GM18861 (cell line): ENCODE data around the gene THTPA.

ENCODE experiments used
- ATAC-seq: cut with Tn5 transposase; IDR thresholded peaks from one replicate; pipeline ENCODE4 v1.9.1; 2021; ENCODE audit not compliant: unreplicated experiment

The THTPA gene

GRCh38 chr14:23550131-23550811 is 5.8 kb upstream of the THTPA start:
- no peak for ATAC-seq

GRCh38 chr14:23550812-23551265 is 5.2 kb upstream of the THTPA start:
- ATAC-seq, result no peak

GRCh38 chr14:23551266-23552028 is 4.6 kb upstream of the THTPA start, which contains the start of gene ZFHX2:
ZFHX2 (minus strand) TSS chr14:23551765; CDS start chr14:23535325, 16,440 bp downstream.
- ATAC-seq, result peak; percentile 50

- ATAC-seq, result no peak
Measured at GRCh38 chr14:23555533-23555881, 564 bp upstream of the THTPA start.

- ATAC-seq, result no peak
Measured at GRCh38 chr14:23556700-23557440, 799 bp downstream of the THTPA start.

- ATAC-seq, result no peak
Measured at GRCh38 chr14:23557521-23557920, 1.4 kb downstream of the THTPA start.

- ATAC-seq, result no peak
Measured at GRCh38 chr14:23557946-23558345, 1.9 kb downstream of the THTPA start.

GRCh38 chr14:23558346-23559009 is 2.4 kb downstream of the THTPA start:
- no peak for ATAC-seq

- ATAC-seq, result no peak
Measured at GRCh38 chr14:23559010-23559925, 3.2 kb downstream of the THTPA start.

- ATAC-seq, result no peak
Measured at GRCh38 chr14:23559926-23560520, 4.0 kb downstream of the THTPA start.

GRCh38 chr14:23561259-23561658 is 5.2 kb downstream of the THTPA start:
- ATAC-seq, result no peak

GRCh38 chr14:23561873-23562821 is 6.1 kb downstream of the THTPA start:
- no peak for ATAC-seq

GRCh38 chr14:23562822-23563472 is 6.9 kb downstream of the THTPA start:
- ATAC-seq, result no peak

GRCh38 chr14:23563473-23564180 is 7.6 kb downstream of the THTPA start:
- no peak for ATAC-seq

- ATAC-seq, result no peak
Measured at GRCh38 chr14:23564181-23564812, 8.2 kb downstream of the THTPA start.

GRCh38 chr14:23564876-23565275 is 8.8 kb downstream of the THTPA start:
- no peak for ATAC-seq

GRCh38 chr14:23565626-23566025 is 9.6 kb downstream of the THTPA start:
- ATAC-seq, result no peak
